Suprapubic skin (tissue), 4 donors: Measurements from ENCODE around the gene EIF4E1B. TPM values are rescaled to one million over a fixed set of nuclear protein-coding genes. Genes with fewer than 3 reads are reported as not detected.

ENCODE experiments used
- DNase-seq, 2 donors: peaks; one replicate each; pipeline ENCODE4 v3.0.0-alpha.2; 2019; ENCODE audit warnings: low spot score in 2 of 2
- H3K27ac ChIP-seq: fragments of 200-600 bp; sonication (generic); one replicate; pipeline ENCODE4 v1.5.1; 2019
- H3K27me3 ChIP-seq: fragments of 200-600 bp; sonication (generic); one replicate; pipeline ENCODE4 v1.5.1; 2019
- H3K36me3 ChIP-seq: fragments of 200-600 bp; sonication (generic); one replicate; pipeline ENCODE4 v1.5.1; 2019
- H3K4me1 ChIP-seq: fragments of 200-600 bp; sonication (generic); one replicate; pipeline ENCODE4 v1.5.1; 2019
- H3K4me3 ChIP-seq: fragments of 200-600 bp; sonication (generic); one replicate; pipeline ENCODE4 v1.5.1; 2019; ENCODE audit warnings: mild to moderate bottlenecking
- H3K9me3 ChIP-seq: fragments of 200-600 bp; sonication (generic); one replicate; pipeline ENCODE4 v1.5.1; 2019
- EP300 ChIP-seq: sonication (generic); formaldehyde crosslinking; IDR thresholded peaks from one replicate; pipeline ENCODE4 v1.6.1; 2017; ENCODE audit warnings: antibody characterized with exemption
- POLR2A ChIP-seq, 2 donors: fragments of 450-650 bp; IDR thresholded peaks; one replicate each; pipeline ENCODE4 v1.6.1; 2017; ENCODE audit warnings: antibody characterized with exemption in 2 of 2, mild to moderate bottlenecking in 2 of 2, moderate library complexity in 2 of 2
- POLR2AphosphoS5 ChIP-seq, 3 donors: sonication (generic); formaldehyde crosslinking; IDR thresholded peaks; one replicate each; pipeline ENCODE4 v1.6.1; 2017; ENCODE audit warnings: antibody characterized with exemption in 3 of 3
- WGBS: methylation state at CpG from one replicate; pipeline ENCODE4 v1.1.5; 2018; 5-methylcytosine and 5-hydroxymethylcytosine counted together
- total RNA-seq, 4 donors: library from RNA; depleted of rRNA; stranded (reverse); fragments of >200 nt; gene quantifications; one replicate each; pipeline ENCODE4 v1.1.0, GENCODE V29; 2016
- TF ChIP-seq, protein P1 (sequence below), 2 donors: fragments of 200-600 bp in 1 of 2; fragments of 450-650 bp in 1 of 2; sonication (generic) in 1 of 2; IDR thresholded peaks; one replicate each; pipeline ENCODE4 v1.5.1; 2016 to 2019; ENCODE audit warnings: antibody characterized with exemption in 2 of 2, mild to moderate bottlenecking in 1 of 2, moderate library complexity in 1 of 2

Gene EIF4E1B
- total RNA-seq, 4 donors from 2014 or later = not detected

DNA sequence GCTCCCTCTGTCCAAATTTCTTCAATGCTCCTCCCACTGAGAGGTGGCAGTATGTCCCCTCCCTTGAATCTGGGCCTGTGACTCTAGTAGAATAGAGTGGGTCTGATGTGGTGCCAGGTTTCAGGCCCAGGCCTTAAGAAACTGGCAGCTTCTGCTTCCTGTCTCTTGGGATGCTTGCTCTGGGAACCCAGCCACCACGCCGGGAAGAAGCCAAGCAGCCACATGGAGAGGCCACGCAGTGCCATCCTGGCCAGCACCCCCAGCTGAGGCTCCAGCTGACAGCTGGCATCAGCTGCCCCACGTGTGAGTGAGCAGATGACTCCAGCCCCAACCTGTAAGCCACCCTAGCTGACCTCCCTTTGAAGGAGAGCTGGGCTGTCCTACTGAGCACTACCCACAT is 9.5 kb downstream of the EIF4E1B start:
- TF ChIP-seq EP300 (no peak), POLR2A (IDR thresholded peaks at IDR 0.05) (no peak), POLR2AphosphoS5 (IDR thresholded peaks at IDR 0.05) (no peak)
- TF ChIP-seq, protein P1, sequence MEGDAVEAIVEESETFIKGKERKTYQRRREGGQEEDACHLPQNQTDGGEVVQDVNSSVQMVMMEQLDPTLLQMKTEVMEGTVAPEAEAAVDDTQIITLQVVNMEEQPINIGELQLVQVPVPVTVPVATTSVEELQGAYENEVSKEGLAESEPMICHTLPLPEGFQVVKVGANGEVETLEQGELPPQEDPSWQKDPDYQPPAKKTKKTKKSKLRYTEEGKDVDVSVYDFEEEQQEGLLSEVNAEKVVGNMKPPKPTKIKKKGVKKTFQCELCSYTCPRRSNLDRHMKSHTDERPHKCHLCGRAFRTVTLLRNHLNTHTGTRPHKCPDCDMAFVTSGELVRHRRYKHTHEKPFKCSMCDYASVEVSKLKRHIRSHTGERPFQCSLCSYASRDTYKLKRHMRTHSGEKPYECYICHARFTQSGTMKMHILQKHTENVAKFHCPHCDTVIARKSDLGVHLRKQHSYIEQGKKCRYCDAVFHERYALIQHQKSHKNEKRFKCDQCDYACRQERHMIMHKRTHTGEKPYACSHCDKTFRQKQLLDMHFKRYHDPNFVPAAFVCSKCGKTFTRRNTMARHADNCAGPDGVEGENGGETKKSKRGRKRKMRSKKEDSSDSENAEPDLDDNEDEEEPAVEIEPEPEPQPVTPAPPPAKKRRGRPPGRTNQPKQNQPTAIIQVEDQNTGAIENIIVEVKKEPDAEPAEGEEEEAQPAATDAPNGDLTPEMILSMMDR (IDR thresholded peaks at IDR 0.05) = no peak
- Histone ChIP-seq H3K4me1 (no peaks in the 10 kb centered on the region), H3K36me3 (no peaks in the 10 kb centered on the region), H3K27ac (no peak overlapping the region), H3K27me3 (no peaks in the 10 kb centered on the region), H3K9me3 (no peaks in the 10 kb centered on the region), H3K4me3 (no peak overlapping the region)
- WGBS = 10% methylated on average over 2 of the region's 4 CpGs
- no peak for DNase-seq

DNA sequence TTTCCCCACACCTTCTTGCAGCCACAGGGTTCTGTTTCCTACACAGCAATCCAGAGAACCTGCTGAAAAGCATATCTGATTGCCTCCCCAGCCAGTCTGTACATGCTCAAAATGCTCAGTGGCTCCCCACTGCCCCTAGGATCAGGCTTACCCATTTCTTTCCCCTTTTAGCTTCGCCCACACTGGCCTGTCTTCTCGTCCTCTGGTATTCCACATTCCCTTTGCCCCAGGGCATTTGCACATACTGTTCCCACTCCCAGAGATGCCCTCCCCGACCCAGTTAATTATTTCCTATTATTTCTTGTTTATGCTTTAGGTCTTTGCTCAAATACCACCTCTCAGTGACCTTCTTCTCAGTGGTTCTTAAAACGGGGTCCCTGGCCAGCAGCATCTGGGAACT is 10.1 kb downstream of the EIF4E1B start:
- 65% methylated on average over 4 of the region's 4 CpGs for WGBS

DNA sequence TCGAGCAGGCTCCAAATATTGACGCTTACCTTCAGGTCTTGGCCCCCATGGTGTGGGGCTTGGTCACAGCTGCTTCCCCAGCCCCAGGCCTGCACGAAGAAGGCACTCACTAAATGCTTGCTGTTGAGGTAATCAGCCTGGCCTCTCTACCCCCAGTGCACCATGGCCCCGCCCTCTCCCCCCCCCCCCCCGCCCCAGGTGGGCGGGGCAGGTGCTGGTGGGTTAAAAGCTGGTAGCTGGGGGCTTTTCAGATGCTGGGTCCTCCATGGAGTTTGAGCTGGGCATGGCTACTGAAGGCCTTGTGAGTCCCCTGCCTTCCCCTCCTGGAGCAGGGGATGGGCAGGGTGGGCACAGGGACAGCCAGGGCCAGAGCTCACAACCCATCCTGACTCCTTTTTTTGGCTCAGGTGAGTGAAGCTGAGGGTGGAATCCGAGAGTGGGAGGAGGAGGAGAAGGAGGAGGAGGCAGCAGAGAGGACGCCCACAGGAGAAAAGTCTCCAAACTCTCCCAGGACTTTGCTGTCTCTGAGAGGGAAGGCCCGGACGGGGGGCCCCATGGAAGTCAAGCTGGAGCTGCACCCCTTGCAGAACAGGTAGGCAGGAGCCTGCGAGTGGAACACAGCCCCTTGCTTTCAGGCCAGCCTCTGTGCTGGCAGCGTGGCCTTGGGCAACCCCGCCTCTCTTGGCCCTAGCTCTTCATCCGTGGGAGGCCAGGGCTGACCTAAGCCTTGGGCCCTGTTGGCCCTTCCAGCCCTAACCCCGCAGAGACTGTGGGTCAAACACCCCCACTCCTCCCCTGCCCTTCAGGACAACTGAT is 12.4 kb downstream of the EIF4E1B start:
- H3K4me1 ChIP-seq = peaks cover 11% of the 10 kb centered on the region
- no peak overlapping the region for H3K27ac ChIP-seq
- no peak overlapping the region for H3K4me3 ChIP-seq
- 59% methylated on average over 10 of the region's 15 CpGs for whole genome bisulfite sequencing
- TF ChIP-seq POLR2AphosphoS5 (IDR thresholded peaks at IDR 0.05) (no peak), POLR2A (IDR thresholded peaks at IDR 0.05) (no peak), EP300 (no peak)
- TF ChIP-seq, protein P1 (IDR thresholded peaks at IDR 0.05) = no peak
- no peaks in the 10 kb centered on the region for H3K36me3 ChIP-seq
- H3K9me3 ChIP-seq = no peaks in the 10 kb centered on the region
- no peak for DNase-seq
- no peaks in the 10 kb centered on the region for H3K27me3 ChIP-seq

More for the DNA sequence above, 10.1 kb downstream of the EIF4E1B start:
- Histone ChIP-seq H3K36me3 (no peaks in the 10 kb centered on the region), H3K27ac (no peak overlapping the region), H3K27me3 (no peaks in the 10 kb centered on the region), H3K9me3 (no peaks in the 10 kb centered on the region), H3K4me3 (no peak overlapping the region), H3K4me1 (no peaks in the 10 kb centered on the region)
- TF ChIP-seq POLR2AphosphoS5 (IDR thresholded peaks at IDR 0.05) (no peak), EP300 (no peak), POLR2A (IDR thresholded peaks at IDR 0.05) (no peak)
- TF ChIP-seq, protein P1 (IDR thresholded peaks at IDR 0.05) = no peak
- DNase-seq = no peak

DNA sequence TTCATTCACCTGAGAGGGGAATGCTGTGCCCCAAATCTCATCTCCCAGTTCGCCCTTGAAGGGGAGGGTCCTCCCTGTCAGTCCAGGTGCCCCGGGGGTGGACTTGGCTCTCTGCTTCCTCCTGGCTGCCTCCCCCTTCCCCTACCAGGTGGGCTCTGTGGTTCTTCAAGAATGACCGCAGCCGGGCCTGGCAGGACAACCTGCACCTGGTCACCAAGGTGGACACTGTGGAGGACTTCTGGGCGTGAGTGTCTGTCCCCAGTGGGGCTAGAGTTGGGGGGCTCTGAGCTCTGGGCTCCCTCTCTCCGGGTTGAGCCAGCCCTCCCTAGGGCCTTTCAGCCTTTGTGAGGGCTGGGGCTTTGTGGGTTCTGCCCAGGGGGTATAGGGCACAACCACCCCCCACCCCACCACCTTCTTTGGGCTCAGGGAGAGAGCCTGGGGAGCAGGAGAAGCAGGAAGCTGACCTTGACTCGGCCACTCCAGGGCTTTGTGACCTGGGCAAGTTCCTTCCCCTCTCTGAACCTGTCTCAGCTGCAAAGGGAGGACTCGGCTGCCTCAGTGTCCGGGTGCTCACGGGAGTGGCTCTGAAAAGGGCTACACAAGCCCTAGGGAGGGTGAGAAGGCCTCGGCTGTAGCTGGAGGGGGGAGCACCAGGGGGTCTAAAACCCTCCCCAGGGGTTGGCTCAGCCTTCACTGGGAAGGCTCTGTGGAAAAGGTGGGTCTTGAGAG is 13.2 kb downstream of the EIF4E1B start:
- Histone ChIP-seq H3K36me3 (no peaks in the 10 kb centered on the region), H3K27me3 (no peaks in the 10 kb centered on the region), H3K27ac (no peak overlapping the region), H3K4me1 (peaks cover 19% of the 10 kb centered on the region), H3K4me3 (no peak overlapping the region), H3K9me3 (no peaks in the 10 kb centered on the region)
- WGBS = 82% methylated on average over 9 of the region's 11 CpGs
- no peak for DNase-seq
- TF ChIP-seq POLR2AphosphoS5 (IDR thresholded peaks at IDR 0.05) (no peak), POLR2A (IDR thresholded peaks at IDR 0.05) (no peak), EP300 (no peak)
- TF ChIP-seq, protein P1 (IDR thresholded peaks at IDR 0.05) = no peak

DNA sequence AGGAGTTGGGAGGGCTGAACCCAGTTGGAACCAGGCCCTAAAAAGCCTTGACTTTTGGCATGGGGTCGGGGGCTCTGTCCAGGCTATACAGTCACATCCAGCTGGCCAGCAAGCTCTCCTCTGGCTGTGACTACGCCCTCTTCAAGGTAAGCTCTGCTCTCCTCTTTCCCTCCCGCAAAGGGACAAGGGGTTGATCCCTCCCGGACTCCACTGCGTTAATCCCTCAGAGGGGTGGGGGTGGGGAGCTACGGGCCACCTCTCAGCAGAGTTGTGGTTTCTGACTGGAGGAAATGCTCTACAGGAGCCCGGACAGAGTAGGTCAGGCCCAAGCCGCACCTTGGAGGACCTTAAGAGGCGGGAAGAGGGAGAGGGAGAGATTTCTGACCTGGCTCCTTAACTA is 13.8 kb downstream of the EIF4E1B start:
- H3K36me3 ChIP-seq = no peaks in the 10 kb centered on the region
- 80% methylated on average over 7 of the region's 9 CpGs for WGBS
- H3K9me3 ChIP-seq = no peaks in the 10 kb centered on the region
- H3K4me1 ChIP-seq = peaks cover 23% of the 10 kb centered on the region
- TF ChIP-seq, protein P1 (IDR thresholded peaks at IDR 0.05) = no peak
- no peak for TF ChIP-seq EP300
- TF ChIP-seq POLR2AphosphoS5 (IDR thresholded peaks at IDR 0.05) = no peak
- no peak for TF ChIP-seq POLR2A (IDR thresholded peaks at IDR 0.05)
- DNase-seq = no peak
- no peak overlapping the region for H3K4me3 ChIP-seq
- no peaks in the 10 kb centered on the region for H3K27me3 ChIP-seq
- H3K27ac ChIP-seq = no peak overlapping the region
